Measurements from ENCODE around the gene ARFGAP2. TPM values are rescaled to one million over a fixed set of nuclear protein-coding genes. Genes with fewer than 3 reads are reported as not detected.

The ARFGAP2 gene
- total and polyA plus RNA-seq, 5 donors from 2014 or later = 102 to 169 (median 110) TPM

Other genes with a start within 250 kb of the ARFGAP2 start
- 15.5 TPM for gene CSTPP1, start 240.1 kb downstream of the ARFGAP2 start, total RNA-seq
- gene CSTPP1, start 240.1 kb downstream of the ARFGAP2 start, polyA plus RNA-seq = 10 to 100 TPM; 15.1 to 18.3 (median 15.6) TPM
- not detected for gene PACSIN3, start 9.6 kb upstream of the ARFGAP2 start, total RNA-seq
- under 1 TPM in 1 of 4 donors, not detected in 3; 0.85 TPM for gene PACSIN3, start 9.6 kb upstream of the ARFGAP2 start, polyA plus RNA-seq
- 81.7 TPM for gene DDB2, start 38.1 kb upstream of the ARFGAP2 start, total RNA-seq
- gene DDB2, start 38.1 kb upstream of the ARFGAP2 start, polyA plus RNA-seq = 10 to 100 TPM; 55.3 to 93.9 (median 60.0) TPM
- 19.0 TPM for gene ACP2, start 71.9 kb upstream of the ARFGAP2 start, total RNA-seq
- 10 to 100 TPM; 16.3 to 27.7 (median 17.2) TPM for gene ACP2, start 71.9 kb upstream of the ARFGAP2 start, polyA plus RNA-seq
- gene NR1H3, start 81.1 kb upstream of the ARFGAP2 start, total RNA-seq = 5.7 TPM
- 10 to 100 TPM in 1 of 4 donors, 1 to 10 TPM in 3; 6.1 to 13.0 (median 9.3) TPM for gene NR1H3, start 81.1 kb upstream of the ARFGAP2 start, polyA plus RNA-seq
- 179 TPM for gene MADD, start 93.3 kb upstream of the ARFGAP2 start, total RNA-seq
- 10 to 100 TPM; 17.8 to 29.2 (median 23.1) TPM for gene MADD, start 93.3 kb upstream of the ARFGAP2 start, polyA plus RNA-seq
- not detected for gene MYBPC3, start 175.8 kb upstream of the ARFGAP2 start, total RNA-seq
- not detected for gene MYBPC3, start 175.8 kb upstream of the ARFGAP2 start, polyA plus RNA-seq
- 0.57 TPM for gene SPI1, start 201.7 kb upstream of the ARFGAP2 start, total RNA-seq
- gene SPI1, start 201.7 kb upstream of the ARFGAP2 start, polyA plus RNA-seq = under 1 TPM in 2 of 4 donors, not detected in 2; 0.13 to 0.41 TPM
- 30.4 TPM for gene SLC39A13, start 231.7 kb upstream of the ARFGAP2 start, total RNA-seq
- 10 to 100 TPM; 21.9 to 32.8 (median 23.3) TPM for gene SLC39A13, start 231.7 kb upstream of the ARFGAP2 start, polyA plus RNA-seq
- 58.9 TPM for gene PSMC3, start 249.6 kb upstream of the ARFGAP2 start, total RNA-seq
- 100 to 1,000 TPM; 102 to 153 (median 120) TPM for gene PSMC3, start 249.6 kb upstream of the ARFGAP2 start, polyA plus RNA-seq